ENCODE results near the gene ADGRL2. TPM values are rescaled to one million over a fixed set of nuclear protein-coding genes. Genes with fewer than 3 reads are reported as not detected.

Gene ADGRL2
- polyA plus RNA-seq, 1 donor from 2014 or later: not detected

DNA sequence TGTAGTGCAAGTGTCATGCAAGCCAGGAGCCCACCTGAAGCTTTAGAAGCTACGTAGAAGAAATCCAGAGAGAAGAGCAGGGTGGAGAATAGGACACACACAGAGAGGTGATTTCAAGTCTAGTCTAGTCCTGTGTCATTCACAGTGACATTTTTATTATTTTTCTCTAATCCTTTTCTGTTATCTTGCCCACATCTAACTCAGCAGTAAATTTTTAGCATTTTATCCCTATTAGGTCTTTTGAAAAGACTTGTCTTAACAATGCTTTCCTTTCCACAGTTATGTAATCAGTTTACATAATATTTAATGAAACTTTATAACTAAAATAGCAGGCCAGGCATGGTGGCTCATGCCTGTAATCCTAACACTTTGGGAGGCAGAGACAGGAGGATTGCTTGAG lies 198.6 kb downstream of the ADGRL2 start:
- Mint-ChIP-seq H3K27ac (no peak overlapping the region), H3K36me3 (no peaks in the 10 kb centered on the region), H3K9me3 (peaks cover 0 to 3% (median 0%) of the 10 kb centered on the region in 3 donors), H3K27me3 (no peaks in the 10 kb centered on the region), H3K4me3 (no peak overlapping the region), H3K4me1 (no peaks in the 10 kb centered on the region)

GRCh38 chr1:82000221-82000620 lies 199.5 kb downstream of the ADGRL2 start:
- Mint-ChIP-seq H3K36me3 (no peaks in the 10 kb centered on the region), H3K27me3 (no peaks in the 10 kb centered on the region), H3K9me3 (peaks cover 0 to 3% (median 0%) of the 10 kb centered on the region in 3 donors), H3K4me3 (no peak overlapping the region), H3K27ac (no peak overlapping the region), H3K4me1 (no peaks in the 10 kb centered on the region)

GRCh38 chr1:82001345-82001744 lies 200.6 kb downstream of the ADGRL2 start:
- no peaks in the 10 kb centered on the region for H3K36me3 Mint-ChIP-seq
- H3K9me3 Mint-ChIP-seq: peaks cover 0 to 3% (median 0%) of the 10 kb centered on the region in 3 donors
- H3K4me3 Mint-ChIP-seq: no peak overlapping the region

GRCh38 chr1:82007804-82008203 lies 207.1 kb downstream of the ADGRL2 start:
- Mint-ChIP-seq H3K27ac (no peak overlapping the region), H3K4me1 (no peaks in the 10 kb centered on the region), H3K36me3 (peaks cover 3% of the 10 kb centered on the region), H3K9me3 (no peaks in the 10 kb centered on the region), H3K4me3 (no peak overlapping the region), H3K27me3 (no peaks in the 10 kb centered on the region)

More at GRCh38 chr1:82001345-82001744, 200.6 kb downstream of the ADGRL2 start:
- Mint-ChIP-seq H3K27ac (no peak overlapping the region), H3K4me1 (no peaks in the 10 kb centered on the region), H3K27me3 (no peaks in the 10 kb centered on the region)

- Mint-ChIP-seq H3K4me3 (no peak overlapping the region), H3K4me1 (no peaks in the 10 kb centered on the region), H3K9me3 (no peaks in the 10 kb centered on the region), H3K27ac (no peak overlapping the region), H3K27me3 (no peaks in the 10 kb centered on the region), H3K36me3 (no peaks in the 10 kb centered on the region)
Observed at GRCh38 chr1:82013702-82014101, 213.0 kb downstream of the ADGRL2 start.

DNA sequence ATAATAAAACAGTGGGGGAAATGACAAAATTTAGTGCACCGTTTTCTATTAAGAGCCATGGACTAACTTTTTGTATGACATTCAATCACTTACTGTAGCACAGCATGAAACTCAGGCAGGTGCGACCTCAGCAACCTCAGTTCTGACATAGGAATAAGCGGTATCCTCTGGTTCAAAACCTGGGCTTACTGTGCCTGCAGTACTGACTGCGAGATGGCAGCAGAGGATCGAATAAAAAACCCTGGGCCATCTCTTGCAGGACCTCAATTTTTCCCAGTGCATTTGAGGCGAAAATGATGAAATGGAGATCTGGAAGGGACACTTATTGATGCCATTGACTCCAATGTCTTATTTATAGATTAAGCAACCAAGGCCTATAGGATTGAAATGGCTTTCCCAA lies 214.7 kb downstream of the ADGRL2 start:
- Mint-ChIP-seq H3K4me3 (no peak overlapping the region), H3K36me3 (no peaks in the 10 kb centered on the region), H3K4me1 (no peaks in the 10 kb centered on the region), H3K27me3 (no peaks in the 10 kb centered on the region), H3K27ac (no peak overlapping the region), H3K9me3 (peaks cover 0 to 6% (median 6%) of the 10 kb centered on the region in 3 donors)

GRCh38 chr1:82018319-82018718 lies 217.6 kb downstream of the ADGRL2 start:
- Mint-ChIP-seq H3K9me3 (peaks cover 0 to 11% (median 9%) of the 10 kb centered on the region in 3 donors), H3K27ac (no peak overlapping the region), H3K27me3 (no peaks in the 10 kb centered on the region), H3K4me3 (no peak overlapping the region), H3K4me1 (no peaks in the 10 kb centered on the region), H3K36me3 (no peaks in the 10 kb centered on the region)

DNA sequence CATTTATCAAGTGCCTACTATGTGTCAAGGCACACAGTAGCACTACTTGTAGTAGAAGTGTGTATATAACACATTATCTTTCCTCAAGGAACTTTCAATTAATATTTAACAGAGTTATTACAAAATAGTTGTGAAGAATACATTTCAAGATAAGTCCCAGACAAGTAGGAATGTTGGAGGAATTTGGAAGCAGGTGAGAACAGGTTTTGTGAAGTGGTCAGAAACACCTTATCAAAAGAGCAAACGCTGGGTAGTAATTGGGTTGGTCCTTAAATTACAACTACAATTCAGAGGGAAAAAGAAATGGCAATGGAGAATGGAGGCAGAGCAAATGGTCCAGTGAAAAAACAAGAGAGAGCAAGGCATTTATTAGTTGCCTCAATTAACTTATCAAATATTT lies 218.8 kb downstream of the ADGRL2 start:
- Mint-ChIP-seq H3K4me3 (no peak overlapping the region), H3K4me1 (no peaks in the 10 kb centered on the region), H3K27me3 (no peaks in the 10 kb centered on the region), H3K9me3 (peaks cover 0 to 11% (median 9%) of the 10 kb centered on the region in 3 donors), H3K27ac (no peak overlapping the region), H3K36me3 (no peaks in the 10 kb centered on the region)

DNA sequence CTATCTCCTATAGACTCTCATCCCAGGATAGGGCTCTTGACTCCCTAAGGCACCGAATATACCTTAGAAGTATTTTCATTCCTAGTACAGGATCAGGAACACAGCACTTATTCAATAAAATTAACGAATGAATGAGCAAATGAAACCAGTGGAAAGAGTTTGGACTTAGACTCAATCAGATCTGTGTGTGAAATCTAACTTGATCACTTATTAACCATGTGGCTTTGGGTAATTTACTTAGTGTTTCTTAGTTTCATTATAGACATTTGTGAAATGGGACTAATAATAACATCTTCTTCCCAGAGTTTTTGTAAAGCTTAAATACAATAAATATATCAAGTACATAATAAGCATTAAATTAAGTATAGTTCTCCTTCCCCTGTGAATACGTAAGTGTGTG lies 230.1 kb downstream of the ADGRL2 start:
- no peaks in the 10 kb centered on the region for H3K4me1 Mint-ChIP-seq
- H3K36me3 Mint-ChIP-seq: no peaks in the 10 kb centered on the region
- no peaks in the 10 kb centered on the region for H3K27me3 Mint-ChIP-seq
- H3K9me3 Mint-ChIP-seq: peaks cover 0 to 2% (median 1%) of the 10 kb centered on the region in 3 donors
- no peak overlapping the region for H3K27ac Mint-ChIP-seq
- H3K4me3 Mint-ChIP-seq: no peak overlapping the region

- Mint-ChIP-seq H3K9me3 (peaks cover 0 to 3% (median 2%) of the 10 kb centered on the region in 3 donors), H3K4me3 (no peak overlapping the region), H3K4me1 (no peaks in the 10 kb centered on the region), H3K27me3 (no peaks in the 10 kb centered on the region), H3K36me3 (no peaks in the 10 kb centered on the region), H3K27ac (no peak overlapping the region)
Observed at GRCh38 chr1:82032068-82032467, 231.3 kb downstream of the ADGRL2 start.

- H3K9me3 Mint-ChIP-seq: peaks cover 0 to 3% (median 2%) of the 10 kb centered on the region in 3 donors
- H3K4me1 Mint-ChIP-seq: no peaks in the 10 kb centered on the region
- H3K4me3 Mint-ChIP-seq: no peak overlapping the region
- no peaks in the 10 kb centered on the region for H3K27me3 Mint-ChIP-seq
- no peak overlapping the region for H3K27ac Mint-ChIP-seq
- no peaks in the 10 kb centered on the region for H3K36me3 Mint-ChIP-seq
Observed at GRCh38 chr1:82034812-82035211, 234.1 kb downstream of the ADGRL2 start.
